GM12878 (cell line): ENCODE results near the gene PAX7. TPM values are rescaled to one million over a fixed set of nuclear protein-coding genes. Genes with fewer than 3 reads are reported as not detected.

Experiments
- ATAC-seq: fragments of 200-7000 bp; cut with Tn5 transposase; 3 replicates; pipeline ENCODE4 v1.9.1; 2020; ENCODE audit warnings: mild to moderate bottlenecking, moderate library complexity
- BruUV-seq: library from RNA; stranded (reverse); fragments of 400-500 nt; replicated peaks from 2 replicates; lab custom pipeline; 2021; lab: Mats Ljungman, UMichigan
- CTCF ChIA-PET: fragments of 300-600 bp; sonication (Branson Sonifier 250); formaldehyde crosslinking; extraction: SDS; loops from one replicate; lab custom pipeline; 2021; ENCODE audit warnings: inconsistent platforms; lab: Yijun Ruan, JAX
- POLR2A ChIA-PET: fragments of 350-600 bp; formaldehyde crosslinking; extraction: SDS; loops from one replicate; lab custom pipeline; 2021; ENCODE audit warnings: inconsistent platforms; lab: Charles Lee
- RAD21 ChIA-PET: fragments of 300-600 bp; sonication (Branson Sonifier 250); formaldehyde crosslinking; loops from one replicate; lab custom pipeline; 2023; ENCODE audit warnings: antibody characterized with exemption; ENCODE audit not compliant: unreplicated experiment; lab: Charles Lee
- SMC1A ChIA-PET: fragments of 300-600 bp; sonication (Branson Sonifier 250); formaldehyde crosslinking; loops from one replicate; lab custom pipeline; 2023; ENCODE audit not compliant: unreplicated experiment, uncharacterized antibody; lab: Charles Lee
- DNase-seq: peaks from one replicate; pipeline ENCODE4 v3.0.0-alpha.2; 2011; ENCODE audit warnings: low read depth, low spot score
- FAIRE-seq: peaks from 3 replicates; lab custom pipeline; 2011; peaks lifted over from hg19 to GRCh38; lab: Jason Lieb, UNC
- H2AFZ ChIP-seq: 2 replicates; pipeline ENCODE4 v1.6.0; 2011; ENCODE audit warnings: low read depth, low read length, control low read depth; ENCODE audit not compliant: control insufficient read depth
- H3K27ac ChIP-seq: 2 replicates; pipeline ENCODE4 v1.5.1; 2011; ENCODE audit warnings: control low read depth; ENCODE audit not compliant: control insufficient read depth, insufficient read depth
- H3K27me3 ChIP-seq, 2 experiments: replicated peaks in 1 of 2; 2 replicates each; pipeline versions ENCODE4 v1.6.0 to v1.6.1; 2011; ENCODE audit warnings: low read length in 1 of 2; ENCODE audit not compliant: control insufficient read depth in 2 of 2, insufficient read depth in 2 of 2
- H3K36me3 ChIP-seq, 2 experiments: 2 replicates each; pipeline ENCODE4 v1.5.1; 2011; ENCODE audit warnings: low read length in 1 of 2; ENCODE audit not compliant: control insufficient read depth in 2 of 2, insufficient read depth in 2 of 2
- H3K4me1 ChIP-seq: 2 replicates; pipeline ENCODE4 v1.6.1; 2011; ENCODE audit warnings: mild to moderate bottlenecking, low read length, moderate library complexity, mixed read lengths; ENCODE audit not compliant: control insufficient read depth, insufficient read depth
- H3K4me2 ChIP-seq: 2 replicates; pipeline ENCODE4 v1.6.0; 2011; ENCODE audit warnings: control low read depth; ENCODE audit not compliant: control insufficient read depth, insufficient read depth
- H3K4me3 ChIP-seq: fragments of 200-600 bp; sonication (generic); 2 replicates; pipeline ENCODE4 v1.5.1; 2016
- H3K79me2 ChIP-seq: 2 replicates; pipeline ENCODE4 v1.6.0; 2011; ENCODE audit warnings: low read length; ENCODE audit not compliant: control insufficient read depth, insufficient read depth
- H3K9ac ChIP-seq: 2 replicates; pipeline ENCODE4 v1.8.0; 2011; ENCODE audit warnings: low read length, control low read depth, mixed read lengths; ENCODE audit not compliant: control insufficient read depth, insufficient read depth
- H3K9me3 ChIP-seq: replicated peaks from 3 replicates; pipeline ENCODE4 v1.5.1; 2011; ENCODE audit warnings: mild to moderate bottlenecking, low read length; ENCODE audit not compliant: control insufficient read depth, insufficient read depth
- H4K20me1 ChIP-seq: 2 replicates; pipeline ENCODE4 v1.6.0; 2011; ENCODE audit not compliant: control insufficient read depth, insufficient read depth
- CREM ChIP-seq: IDR thresholded peaks from 2 replicates; pipeline ENCODE4 v1.6.1; 2014; ENCODE audit warnings: antibody characterized with exemption, low read depth
- EED ChIP-seq: sonication (generic); IDR thresholded peaks from 2 replicates; pipeline ENCODE4 v1.6.1; 2016; ENCODE audit warnings: antibody characterized with exemption, low read depth
- HDGF ChIP-seq: fragments of 450-650 bp; IDR thresholded peaks from 2 replicates; pipeline ENCODE4 v1.6.1; 2016; ENCODE audit warnings: antibody characterized with exemption
- KLF5 ChIP-seq: fragments of 450-650 bp; IDR thresholded peaks from 2 replicates; pipeline ENCODE4 v1.6.1; 2014; ENCODE audit warnings: mild to moderate bottlenecking; ENCODE audit not compliant: partially characterized antibody
- MTA2 ChIP-seq: fragments of 450-650 bp; IDR thresholded peaks from 2 replicates; pipeline ENCODE4 v1.6.1; 2016; ENCODE audit warnings: low read depth, mild to moderate bottlenecking, moderate library complexity
- RCOR1 ChIP-seq: conservative IDR thresholded peaks from 2 replicates; pipeline ENCODE4 v1.6.1; 2012; ENCODE audit warnings: low read depth, low read length, improper control_type of control experiment
- SIX5 ChIP-seq: IDR thresholded peaks from 2 replicates; pipeline ENCODE4 v1.6.1; 2011; ENCODE audit warnings: mild to moderate bottlenecking, low read depth, low read length, moderate library complexity; ENCODE audit not compliant: severe bottlenecking
- TBL1XR1 ChIP-seq: IDR thresholded peaks from 2 replicates; pipeline ENCODE4 v1.6.1; 2012; ENCODE audit warnings: low read depth, low read length, improper control_type of control experiment
- ZNF384 ChIP-seq: IDR thresholded peaks from 2 replicates; pipeline ENCODE4 v1.6.1; 2012; ENCODE audit warnings: low read depth, mild to moderate bottlenecking, low read length, improper control_type of control experiment, borderline replicate concordance
- ZNF622 ChIP-seq: fragments of 450-650 bp; IDR thresholded peaks from 2 replicates; pipeline ENCODE4 v1.6.1; 2017; ENCODE audit warnings: mild to moderate bottlenecking, inconsistent platforms
- in situ Hi-C: fragments of 300-500 bp; cut with MboI; formaldehyde crosslinking; loops from 9 replicates; pipeline ENCODE4 v1.14.3; 2018; ENCODE audit warnings: mixed read lengths
- intact Hi-C: fragments of 100-400 bp; cut with micrococcal nuclease; formaldehyde crosslinking; loops from one replicate; pipeline ENCODE4 v1.14.2; 2022; ENCODE audit not compliant: unreplicated experiment
- polyA plus RNA-seq, 11 experiments: library from polyadenylated mRNA; depleted of rRNA in 4 of 11; unstranded in 6 of 11; stranded (reverse) in 5 of 11; fragments of >200 nt; fragmentation: Nextera tagmentation in 4 of 11; fragmentation: Illumina TruSeq in 1 of 11; extraction: Ambion mirVana in 4 of 11; extraction: Trizol in 1 of 11; gene quantifications; 1 replicate in 1 of 11; 2 replicates in 10 of 11; pipeline versions ENCODE4 v1.2.1 to v1.2.3, GENCODE V29; 2011 to 2016; ENCODE audit warnings: inconsistent platforms in 2 of 11, missing spikeins in 2 of 11, low read depth in 1 of 11
- total RNA-seq, 4 experiments: library from RNA; depleted of rRNA in 3 of 4; stranded (reverse); fragments of >200 nt in 3 of 4; fragmentation: Illumina TruSeq in 1 of 4; extraction: Trizol in 1 of 4; gene quantifications; 2 replicates each; pipeline versions ENCODE4 v1.2.1 to v1.2.3, GENCODE V29; 2013 to 2021
- TF ChIP-seq, protein P1 (sequence below): fragments of 450-650 bp; IDR thresholded peaks from 2 replicates; pipeline ENCODE4 v1.6.1; 2017; ENCODE audit warnings: low read depth, mild to moderate bottlenecking, moderate library complexity
- TF ChIP-seq, protein P2 (sequence below): IDR thresholded peaks from 2 replicates; pipeline ENCODE4 v1.6.1; 2011; ENCODE audit warnings: borderline replicate concordance, low read depth, mild to moderate bottlenecking, moderate library complexity, mixed read lengths, low read length; ENCODE audit not compliant: insufficient read depth; ENCODE audit errors: extremely low read length
- TF ChIP-seq, protein P3 (sequence below): IDR thresholded peaks from 2 replicates; pipeline ENCODE4 v1.6.1; 2011; ENCODE audit warnings: mild to moderate bottlenecking, low read depth, low read length, moderate library complexity; ENCODE audit not compliant: insufficient replicate concordance

Gene PAX7
- total and polyA plus RNA-seq, 10 of the 15 experiments (the other 5 are each of a cell fraction or from before 2014, with no cell fraction given), result not detected

DNA sequence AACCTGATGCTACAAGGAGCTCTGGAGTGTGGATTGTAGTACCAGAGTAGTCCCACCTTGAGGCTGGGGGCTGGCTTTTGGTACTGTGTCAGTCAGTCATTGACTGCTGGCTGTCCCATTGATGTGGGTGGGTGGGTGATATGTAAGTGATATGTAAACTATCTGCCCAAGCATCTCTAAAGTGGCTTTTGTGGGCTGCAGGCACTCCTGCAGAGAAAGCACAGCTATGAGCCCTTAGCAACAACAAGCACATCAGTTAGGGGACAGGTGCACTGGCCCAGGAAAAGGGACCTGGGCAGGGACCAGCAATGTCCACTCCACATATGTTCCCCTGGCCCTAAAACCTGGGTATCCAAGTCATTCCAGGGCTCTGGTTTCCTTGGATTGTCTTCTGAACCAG is 118.9 kb downstream of the PAX7 start:
- no peak for TF ChIP-seq MTA2
- TF ChIP-seq, protein P1, sequence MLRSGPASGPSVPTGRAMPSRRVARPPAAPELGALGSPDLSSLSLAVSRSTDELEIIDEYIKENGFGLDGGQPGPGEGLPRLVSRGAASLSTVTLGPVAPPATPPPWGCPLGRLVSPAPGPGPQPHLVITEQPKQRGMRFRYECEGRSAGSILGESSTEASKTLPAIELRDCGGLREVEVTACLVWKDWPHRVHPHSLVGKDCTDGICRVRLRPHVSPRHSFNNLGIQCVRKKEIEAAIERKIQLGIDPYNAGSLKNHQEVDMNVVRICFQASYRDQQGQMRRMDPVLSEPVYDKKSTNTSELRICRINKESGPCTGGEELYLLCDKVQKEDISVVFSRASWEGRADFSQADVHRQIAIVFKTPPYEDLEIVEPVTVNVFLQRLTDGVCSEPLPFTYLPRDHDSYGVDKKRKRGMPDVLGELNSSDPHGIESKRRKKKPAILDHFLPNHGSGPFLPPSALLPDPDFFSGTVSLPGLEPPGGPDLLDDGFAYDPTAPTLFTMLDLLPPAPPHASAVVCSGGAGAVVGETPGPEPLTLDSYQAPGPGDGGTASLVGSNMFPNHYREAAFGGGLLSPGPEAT, result no peak
- TF ChIP-seq EED, result no peak
- TF ChIP-seq RCOR1, result no peak
- TF ChIP-seq, protein P2, sequence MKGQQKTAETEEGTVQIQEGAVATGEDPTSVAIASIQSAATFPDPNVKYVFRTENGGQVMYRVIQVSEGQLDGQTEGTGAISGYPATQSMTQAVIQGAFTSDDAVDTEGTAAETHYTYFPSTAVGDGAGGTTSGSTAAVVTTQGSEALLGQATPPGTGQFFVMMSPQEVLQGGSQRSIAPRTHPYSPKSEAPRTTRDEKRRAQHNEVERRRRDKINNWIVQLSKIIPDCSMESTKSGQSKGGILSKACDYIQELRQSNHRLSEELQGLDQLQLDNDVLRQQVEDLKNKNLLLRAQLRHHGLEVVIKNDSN, result no peak
- no peak for TF ChIP-seq SIX5
- TF ChIP-seq ZNF384, result no peak
- no peak for TF ChIP-seq KLF5
- TF ChIP-seq CREM, result no peak
- no peak for TF ChIP-seq ZNF622
- TF ChIP-seq TBL1XR1, result no peak
- TF ChIP-seq, protein P3, sequence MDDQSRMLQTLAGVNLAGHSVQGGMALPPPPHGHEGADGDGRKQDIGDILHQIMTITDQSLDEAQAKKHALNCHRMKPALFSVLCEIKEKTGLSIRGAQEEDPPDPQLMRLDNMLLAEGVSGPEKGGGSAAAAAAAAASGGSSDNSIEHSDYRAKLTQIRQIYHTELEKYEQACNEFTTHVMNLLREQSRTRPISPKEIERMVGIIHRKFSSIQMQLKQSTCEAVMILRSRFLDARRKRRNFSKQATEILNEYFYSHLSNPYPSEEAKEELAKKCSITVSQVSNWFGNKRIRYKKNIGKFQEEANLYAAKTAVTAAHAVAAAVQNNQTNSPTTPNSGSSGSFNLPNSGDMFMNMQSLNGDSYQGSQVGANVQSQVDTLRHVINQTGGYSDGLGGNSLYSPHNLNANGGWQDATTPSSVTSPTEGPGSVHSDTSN, result no peak
- TF ChIP-seq HDGF, result no peak
- TF ChIP-seq, all 136 proteins: peak for 0
- Histone ChIP-seq H3K27me3 (no peaks in the 10 kb centered on the region), H4K20me1 (no peaks in the 10 kb centered on the region), H3K4me3 (no peak overlapping the region), H3K79me2 (no peaks in the 10 kb centered on the region), H3K9ac (no peak overlapping the region), H3K36me3 (no peaks in the 10 kb centered on the region), H3K4me1 (no peaks in the 10 kb centered on the region), H3K4me2 (no peak overlapping the region), H3K9me3 (no peaks in the 10 kb centered on the region; the same call in 2 of the 3 replicates), H2AFZ (no peak overlapping the region), H3K27ac (no peak overlapping the region)
- BruUV-seq, result no TSS peak
- ChIA-PET SMC1A (interaction anchor here (0.6 kb wide), 1 partner anchor 89 kb away, joined by 3 read pairs; no protein-coding TSS in a partner anchor), RAD21 (no interaction called here), POLR2A (no interaction called here), CTCF (no interaction called here)
- ATAC-seq (no peak), FAIRE-seq (no peak), DNase-seq (no peak)
- in situ Hi-C loops (no loop called here), intact Hi-C loops (no loop called here)
